Gastroesophageal sphincter (tissue), 3 donors: ENCODE results near the gene TUBE1.

Source experiments
- POLR2A ChIP-seq, 2 donors: fragments of 450-650 bp; IDR thresholded peaks; one replicate each; pipeline ENCODE4 v1.6.1; 2017; ENCODE audit warnings: antibody characterized with exemption in 2 of 2, mild to moderate bottlenecking in 2 of 2, moderate library complexity in 1 of 2
- POLR2AphosphoS5 ChIP-seq: sonication (generic); formaldehyde crosslinking; IDR thresholded peaks from one replicate; pipeline ENCODE4 v1.6.1; 2017; ENCODE audit warnings: antibody characterized with exemption
- TF ChIP-seq, protein P1 (sequence below), 4 experiments: fragments of 200-600 bp in 2 of 4; fragments of 450-650 bp in 2 of 4; sonication (generic) in 1 of 4; IDR thresholded peaks; one replicate each; pipeline ENCODE4 v1.5.1; 2017 to 2019; ENCODE audit warnings: antibody characterized with exemption in 4 of 4, mild to moderate bottlenecking in 2 of 4, moderate library complexity in 2 of 4

GRCh38 chr6:112038756-112039430, 48.4 kb downstream of the TUBE1 start:
- TF ChIP-seq, protein P1, sequence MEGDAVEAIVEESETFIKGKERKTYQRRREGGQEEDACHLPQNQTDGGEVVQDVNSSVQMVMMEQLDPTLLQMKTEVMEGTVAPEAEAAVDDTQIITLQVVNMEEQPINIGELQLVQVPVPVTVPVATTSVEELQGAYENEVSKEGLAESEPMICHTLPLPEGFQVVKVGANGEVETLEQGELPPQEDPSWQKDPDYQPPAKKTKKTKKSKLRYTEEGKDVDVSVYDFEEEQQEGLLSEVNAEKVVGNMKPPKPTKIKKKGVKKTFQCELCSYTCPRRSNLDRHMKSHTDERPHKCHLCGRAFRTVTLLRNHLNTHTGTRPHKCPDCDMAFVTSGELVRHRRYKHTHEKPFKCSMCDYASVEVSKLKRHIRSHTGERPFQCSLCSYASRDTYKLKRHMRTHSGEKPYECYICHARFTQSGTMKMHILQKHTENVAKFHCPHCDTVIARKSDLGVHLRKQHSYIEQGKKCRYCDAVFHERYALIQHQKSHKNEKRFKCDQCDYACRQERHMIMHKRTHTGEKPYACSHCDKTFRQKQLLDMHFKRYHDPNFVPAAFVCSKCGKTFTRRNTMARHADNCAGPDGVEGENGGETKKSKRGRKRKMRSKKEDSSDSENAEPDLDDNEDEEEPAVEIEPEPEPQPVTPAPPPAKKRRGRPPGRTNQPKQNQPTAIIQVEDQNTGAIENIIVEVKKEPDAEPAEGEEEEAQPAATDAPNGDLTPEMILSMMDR (IDR thresholded peaks at IDR 0.05): no peak
- TF ChIP-seq POLR2AphosphoS5 (no peak), POLR2A (IDR thresholded peaks at IDR 0.05) (no peak)
